ENCODE results near the gene MTUS2.
"Not testable (repeated sequence)": the region's sequence is repeated elsewhere in the genome, so short reads cannot be mapped to it uniquely, and the experiment has no call there.

The MTUS2 gene

GRCh38 chr13:28964803-28965202 lies 144.7 kb downstream of the MTUS2 start:
- no peak for DNase-seq

- DNase-seq: no peak
Measured at GRCh38 chr13:28967029-28967915, 147.1 kb downstream of the MTUS2 start.

- no peak for DNase-seq
Measured at GRCh38 chr13:28976195-28976594, 156.1 kb downstream of the MTUS2 start.

GRCh38 chr13:28976636-28977035 lies 156.5 kb downstream of the MTUS2 start:
- DNase-seq: no peak

- no peak for DNase-seq
Measured at GRCh38 chr13:28978574-28978973, 158.4 kb downstream of the MTUS2 start.

GRCh38 chr13:28981530-28981929 lies 161.4 kb downstream of the MTUS2 start:
- no peak for DNase-seq

GRCh38 chr13:28983641-28984040 lies 163.5 kb downstream of the MTUS2 start:
- DNase-seq: no peak

- DNase-seq: no peak
Measured at GRCh38 chr13:28984326-28984725, 164.2 kb downstream of the MTUS2 start.

GRCh38 chr13:28984825-28985224 lies 164.7 kb downstream of the MTUS2 start:
- no peak for DNase-seq

GRCh38 chr13:28990378-28990777 lies 170.2 kb downstream of the MTUS2 start:
- not testable (repeated sequence) for DNase-seq

GRCh38 chr13:28991764-28992163 lies 171.6 kb downstream of the MTUS2 start:
- no peak for DNase-seq

- DNase-seq: no peak
Measured at GRCh38 chr13:29000826-29001225, 180.7 kb downstream of the MTUS2 start.

GRCh38 chr13:29005035-29005762 lies 185.1 kb downstream of the MTUS2 start:
- no peak for DNase-seq

- no peak for DNase-seq
Measured at GRCh38 chr13:29005763-29006120, 185.6 kb downstream of the MTUS2 start.

- DNase-seq: no peak
Measured at GRCh38 chr13:29006359-29006850, 186.3 kb downstream of the MTUS2 start.

GRCh38 chr13:29008296-29008695 lies 188.2 kb downstream of the MTUS2 start:
- DNase-seq: no peak

- DNase-seq: no peak
Measured at GRCh38 chr13:29020314-29020713, 200.2 kb downstream of the MTUS2 start.

- DNase-seq: no peak
Measured at GRCh38 chr13:29021311-29021710, 201.2 kb downstream of the MTUS2 start.

- no peak for DNase-seq
Measured at GRCh38 chr13:29021717-29022116, 201.6 kb downstream of the MTUS2 start.

GRCh38 chr13:29022410-29022809 lies 202.3 kb downstream of the MTUS2 start:
- no peak for DNase-seq

GRCh38 chr13:29022968-29023367 lies 202.8 kb downstream of the MTUS2 start:
- DNase-seq: no peak

- no peak for DNase-seq
Measured at GRCh38 chr13:29024783-29025182, 204.6 kb downstream of the MTUS2 start.

- DNase-seq: no peak
Measured at GRCh38 chr13:29028868-29029267, 208.7 kb downstream of the MTUS2 start.

- DNase-seq: no peak
Measured at GRCh38 chr13:29038700-29039099, 218.6 kb downstream of the MTUS2 start.
